ENCODE measurements around the gene INPPL1.

- TF ChIP-seq EP300 (IDR thresholded peaks at IDR 0.05) (no peak), CTCF (IDR thresholded peaks at IDR 0.05) (no peak), POLR2A (IDR thresholded peaks at IDR 0.05) (no peak), POLR2AphosphoS5 (IDR thresholded peaks at IDR 0.05) (no peak)
Measured at GRCh38 chr11:72233056-72233772, 8.6 kb downstream of the INPPL1 start.

Measured in suprapubic skin (tissue), 4 donors.